ENCODE measurements around the gene NUBPL.

NUBPL gene

DNA sequence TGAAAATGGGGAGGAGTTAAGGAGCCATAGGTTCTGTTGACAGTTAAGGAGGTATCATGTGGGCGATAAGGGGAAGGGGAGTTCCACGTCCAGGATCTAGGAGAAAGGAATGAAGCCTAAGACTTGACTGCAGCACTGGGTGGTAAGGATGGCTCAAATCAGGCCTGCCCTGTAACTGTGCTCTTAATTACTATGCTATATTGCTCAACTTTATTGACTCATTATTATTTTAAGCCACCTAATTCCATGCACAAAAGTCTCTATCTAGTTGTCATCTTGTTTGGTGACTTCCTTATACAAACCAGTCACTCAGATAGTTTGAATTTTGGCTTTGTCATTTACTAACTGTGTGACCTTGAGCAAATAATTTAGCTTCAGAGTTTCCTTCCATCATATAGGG lies 273.8 kb downstream of the NUBPL start:
- H3K36me3 ChIP-seq (ENCODE audit: control insufficient read depth, insufficient read depth, low read length), result no peaks in the 10 kb centered on the region
- H3K4me3 ChIP-seq (replicated peaks; ENCODE audit: low read depth, low read length), result no peak overlapping the region
- DNase-seq (ENCODE audit: extremely low read depth, insufficient read length), result no peak
- TF ChIP-seq, protein P1, sequence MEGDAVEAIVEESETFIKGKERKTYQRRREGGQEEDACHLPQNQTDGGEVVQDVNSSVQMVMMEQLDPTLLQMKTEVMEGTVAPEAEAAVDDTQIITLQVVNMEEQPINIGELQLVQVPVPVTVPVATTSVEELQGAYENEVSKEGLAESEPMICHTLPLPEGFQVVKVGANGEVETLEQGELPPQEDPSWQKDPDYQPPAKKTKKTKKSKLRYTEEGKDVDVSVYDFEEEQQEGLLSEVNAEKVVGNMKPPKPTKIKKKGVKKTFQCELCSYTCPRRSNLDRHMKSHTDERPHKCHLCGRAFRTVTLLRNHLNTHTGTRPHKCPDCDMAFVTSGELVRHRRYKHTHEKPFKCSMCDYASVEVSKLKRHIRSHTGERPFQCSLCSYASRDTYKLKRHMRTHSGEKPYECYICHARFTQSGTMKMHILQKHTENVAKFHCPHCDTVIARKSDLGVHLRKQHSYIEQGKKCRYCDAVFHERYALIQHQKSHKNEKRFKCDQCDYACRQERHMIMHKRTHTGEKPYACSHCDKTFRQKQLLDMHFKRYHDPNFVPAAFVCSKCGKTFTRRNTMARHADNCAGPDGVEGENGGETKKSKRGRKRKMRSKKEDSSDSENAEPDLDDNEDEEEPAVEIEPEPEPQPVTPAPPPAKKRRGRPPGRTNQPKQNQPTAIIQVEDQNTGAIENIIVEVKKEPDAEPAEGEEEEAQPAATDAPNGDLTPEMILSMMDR (IDR thresholded peaks at IDR 0.05; ENCODE audit: insufficient read depth, low read length, poor library complexity, severe bottlenecking), result no peak
- H3K27me3 ChIP-seq (replicated peaks; ENCODE audit: control insufficient read depth, insufficient read depth, low read length), result no peaks in the 10 kb centered on the region

DNA sequence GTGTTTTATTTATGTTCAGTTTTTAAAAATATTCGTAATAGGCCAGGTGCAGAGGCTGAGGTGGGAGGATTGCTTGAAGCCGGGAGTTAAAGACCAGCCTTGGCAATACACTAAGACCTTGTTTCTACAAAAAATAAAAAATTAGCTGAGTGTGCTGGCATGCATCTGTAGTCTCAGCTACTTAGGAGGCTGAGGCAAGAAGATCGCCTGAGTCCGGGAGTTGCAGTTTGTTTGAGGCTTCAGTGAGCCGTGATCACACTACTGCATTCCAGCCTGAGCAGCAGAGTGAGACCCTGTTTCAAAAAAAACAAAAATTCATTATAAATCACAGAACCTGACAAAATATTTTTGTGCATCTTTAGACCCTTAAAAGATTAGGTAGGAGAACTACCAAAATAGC lies 275.8 kb downstream of the NUBPL start:
- TF ChIP-seq, protein P1 (IDR thresholded peaks at IDR 0.05; ENCODE audit: insufficient read depth, low read length, poor library complexity, severe bottlenecking), result no peak
- Histone ChIP-seq H3K27me3 (replicated peaks; ENCODE audit: control insufficient read depth, insufficient read depth, low read length) (no peaks in the 10 kb centered on the region), H3K4me3 (replicated peaks; ENCODE audit: low read depth, low read length) (no peak overlapping the region), H3K36me3 (ENCODE audit: control insufficient read depth, insufficient read depth, low read length) (no peaks in the 10 kb centered on the region)
- no peak for DNase-seq (ENCODE audit: extremely low read depth, insufficient read length)

DNA sequence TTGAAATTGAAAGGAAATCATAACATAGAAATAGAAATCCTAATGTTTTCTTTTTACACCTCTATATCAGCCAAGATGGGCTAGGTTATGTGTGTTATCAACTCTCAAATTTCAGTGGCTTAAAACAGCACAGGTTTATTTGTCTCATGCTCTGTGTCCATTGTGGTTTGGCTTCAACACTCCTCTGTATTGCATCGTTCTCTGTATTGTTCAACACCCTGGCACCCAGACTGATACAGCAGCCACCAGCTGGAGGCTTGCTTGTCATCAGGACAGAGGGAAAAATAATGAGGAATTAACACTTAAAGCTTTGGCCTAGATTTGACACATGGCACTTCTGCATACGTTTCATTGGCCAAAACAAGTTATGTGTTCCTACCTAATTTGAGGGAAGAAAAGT lies 281.7 kb downstream of the NUBPL start:
- TF ChIP-seq, protein P1 (IDR thresholded peaks at IDR 0.05; ENCODE audit: insufficient read depth, low read length, poor library complexity, severe bottlenecking), result no peak
- H3K27me3 ChIP-seq (replicated peaks; ENCODE audit: control insufficient read depth, insufficient read depth, low read length), result no peaks in the 10 kb centered on the region
- H3K36me3 ChIP-seq (ENCODE audit: control insufficient read depth, insufficient read depth, low read length), result no peaks in the 10 kb centered on the region
- no peak overlapping the region for H3K4me3 ChIP-seq (replicated peaks; ENCODE audit: low read depth, low read length)
- DNase-seq (ENCODE audit: extremely low read depth, insufficient read length), result no peak

DNA sequence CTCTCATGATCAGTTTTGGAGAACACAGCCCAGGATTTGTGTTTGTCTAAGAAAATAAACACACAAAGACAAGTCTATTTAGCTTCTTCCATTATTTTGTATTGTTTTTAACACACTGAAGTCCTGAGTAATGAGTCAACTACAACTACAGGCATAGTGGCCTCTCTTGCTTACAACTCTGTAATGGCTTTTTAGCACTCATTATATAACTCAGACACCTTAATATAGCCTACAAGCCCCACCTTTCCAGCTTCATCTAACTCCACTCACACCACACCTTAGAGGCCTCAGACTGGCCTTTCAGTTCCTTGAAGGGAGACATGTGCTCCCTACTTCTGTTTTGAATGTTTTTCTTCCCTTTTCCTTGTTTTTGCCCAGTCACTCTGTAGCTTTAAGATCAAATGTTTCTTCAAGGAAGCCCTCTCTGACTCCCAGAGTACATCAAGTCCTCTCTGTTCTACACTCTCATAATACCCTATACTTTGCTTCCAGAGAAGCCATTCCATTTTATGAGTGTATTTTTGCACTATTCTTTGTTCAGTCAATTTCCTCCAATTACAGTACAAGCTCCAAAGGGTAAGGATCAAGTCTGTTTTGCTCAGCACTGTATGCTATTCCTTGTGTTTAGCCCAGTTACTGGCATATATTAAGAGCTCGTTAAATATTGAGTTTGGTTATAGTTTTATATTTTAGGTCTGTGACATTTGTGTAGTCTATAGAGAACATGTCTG lies 282.3 kb downstream of the NUBPL start:
- H3K4me3 ChIP-seq (replicated peaks; ENCODE audit: low read depth, low read length), result no peak overlapping the region
- DNase-seq (ENCODE audit: extremely low read depth, insufficient read length), result no peak
- no peaks in the 10 kb centered on the region for H3K36me3 ChIP-seq (ENCODE audit: control insufficient read depth, insufficient read depth, low read length)
- TF ChIP-seq, protein P1 (IDR thresholded peaks at IDR 0.05; ENCODE audit: insufficient read depth, low read length, poor library complexity, severe bottlenecking), result no peak
- no peaks in the 10 kb centered on the region for H3K27me3 ChIP-seq (replicated peaks; ENCODE audit: control insufficient read depth, insufficient read depth, low read length)

DNA sequence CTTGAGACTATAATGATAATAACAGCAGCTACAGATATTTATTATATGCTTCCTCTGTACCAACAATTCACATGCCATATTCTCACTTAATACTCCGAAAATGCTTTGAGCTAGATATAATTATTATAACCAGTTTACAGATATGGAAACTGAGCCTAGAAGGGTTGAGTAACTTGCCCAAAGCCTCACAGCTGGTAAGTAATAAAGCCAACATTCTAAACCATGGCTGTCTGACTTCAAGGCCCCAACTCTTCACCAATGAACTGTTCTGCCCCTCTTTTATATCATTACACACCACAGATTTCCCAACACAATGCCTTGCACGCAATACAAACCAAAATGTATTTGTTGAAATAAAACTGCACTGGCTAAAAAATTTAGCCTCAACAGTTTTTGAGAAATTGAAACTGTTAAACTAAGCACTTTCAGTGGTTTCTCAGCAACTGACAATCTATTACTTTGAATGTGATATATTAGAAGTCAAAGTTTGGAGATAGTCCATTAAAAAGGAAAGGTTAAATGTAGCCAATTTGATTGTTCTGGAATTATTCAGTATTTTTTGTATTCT lies 293.4 kb downstream of the NUBPL start:
- TF ChIP-seq, protein P1 (IDR thresholded peaks at IDR 0.05; ENCODE audit: insufficient read depth, low read length, poor library complexity, severe bottlenecking), result no peak
- no peak for DNase-seq (ENCODE audit: extremely low read depth, insufficient read length)
- H3K4me3 ChIP-seq (replicated peaks; ENCODE audit: low read depth, low read length), result no peak overlapping the region
- no peaks in the 10 kb centered on the region for H3K27me3 ChIP-seq (replicated peaks; ENCODE audit: control insufficient read depth, insufficient read depth, low read length)
- no peaks in the 10 kb centered on the region for H3K36me3 ChIP-seq (ENCODE audit: control insufficient read depth, insufficient read depth, low read length)
